Measurements from ENCODE around the gene ZNF276. TPM values are rescaled to one million over a fixed set of nuclear protein-coding genes. Genes with fewer than 3 reads are reported as not detected.

ZNF276 gene
- polyA plus RNA-seq, 3 donors = 2.2 to 54.5 (median 3.2) TPM

DNA sequence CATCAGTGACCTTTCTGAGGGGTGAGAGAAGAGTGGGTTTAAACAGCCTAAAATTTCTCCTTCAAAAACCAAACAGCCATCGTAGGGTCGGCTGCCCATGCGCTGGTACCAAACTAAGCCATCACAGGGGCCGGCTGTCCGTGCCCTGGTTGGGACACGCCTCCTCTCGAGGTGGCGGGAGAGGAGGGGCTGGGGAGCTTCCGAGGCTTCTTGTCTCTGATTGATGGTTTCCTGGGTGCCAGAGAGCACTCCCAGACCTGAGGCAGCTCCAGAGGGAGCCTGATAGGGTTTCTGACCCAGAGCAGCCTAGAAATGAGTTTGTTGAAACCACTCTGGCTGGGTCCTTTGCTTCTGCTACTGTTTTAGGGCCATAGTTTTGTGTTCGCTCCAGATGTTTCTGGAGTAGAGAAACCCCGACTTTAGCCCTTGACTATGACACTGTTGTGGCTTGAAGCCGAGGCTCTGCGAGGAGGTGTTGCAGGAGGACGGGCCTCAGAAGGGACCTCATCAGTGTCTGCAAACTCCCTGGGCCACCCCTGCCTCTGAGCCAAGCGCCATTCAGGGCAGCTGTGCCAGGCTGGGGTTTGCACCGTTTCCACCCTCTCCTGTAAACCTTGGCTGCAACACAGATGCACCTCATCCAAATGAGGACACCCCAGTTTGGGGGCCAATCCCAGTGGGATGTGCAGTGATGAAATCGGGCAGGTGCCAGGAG is 6.2 kb downstream of the ZNF276 start:
- Histone ChIP-seq H3K4me2 (replicated peaks; ENCODE audit: extremely low read depth, low read length, poor library complexity, severe bottlenecking) (no peak overlapping the region), H3K36me3 (replicated peaks in 1 of 2; ENCODE audit: control insufficient read depth in 1 of 2, insufficient read depth in 2 of 2, low read length in 2 of 2) (peaks cover 69 to 93% of the 10 kb centered on the region in 2 donors), H3K27me3 (ENCODE audit: control insufficient read depth in 2 of 2, insufficient read depth in 2 of 2, low read length in 2 of 2) (no peaks in the 10 kb centered on the region), H2AFZ (ENCODE audit: insufficient read depth, low read depth, low read length, poor library complexity, severe bottlenecking) (no peak overlapping the region), H3K9ac (ENCODE audit: insufficient read depth, low read length, poor library complexity, severe bottlenecking) (no peak overlapping the region), H3K9me3 (replicated peaks in 1 of 2; ENCODE audit: control insufficient read depth in 1 of 2, insufficient read depth in 1 of 2, low read length in 2 of 2) (no peaks in the 10 kb centered on the region), H3K27ac (ENCODE audit: low read depth in 1 of 2, low read length in 2 of 2) (no peak overlapping the region), H3K79me2 (ENCODE audit: insufficient read depth, low read length) (peaks cover 81% of the 10 kb centered on the region), H4K20me1 (ENCODE audit: insufficient read depth, low read length) (peaks cover 99% of the 10 kb centered on the region), H3K4me1 (ENCODE audit: control insufficient read depth in 1 of 2, insufficient read depth in 2 of 2, low read length in 2 of 2) (peaks cover 16 to 21% of the 10 kb centered on the region in 2 donors), H3K4me3 (replicated peaks in 1 of 3; ENCODE audit: low read depth in 2 of 3, low read length in 3 of 3) (no peak overlapping the region)
- Mint-ChIP-seq H3K27me3 (ENCODE audit: low read depth in 3 of 3) (peaks cover 0 to 3% (median 1%) of the 10 kb centered on the region in 3 donors), H3K4me1 (peaks cover 23% of the 10 kb centered on the region), H3K9me3 (peaks cover 0 to 2% (median 0%) of the 10 kb centered on the region in 7 donors), H3K4me3 (no peak overlapping the region), H3K27ac (peak overlapping the region in 2 of 7 donors; percentile 21 to 54), H3K36me3 (peaks cover 58 to 87% of the 10 kb centered on the region in 2 donors)
- intact Hi-C loops (cut with micrococcal nuclease) = no loop called here
- no peak for TF ChIP-seq CTCF (IDR thresholded peaks at IDR 0.05)
- DNase-seq = no peak
- WGBS (ENCODE audit: insufficient coverage) = 92% methylated on average over 11 of the region's 17 CpGs

- intact Hi-C loops (cut with micrococcal nuclease) = no loop called here
Measured at GRCh38 chr16:89729293-89729692, 8.0 kb downstream of the ZNF276 start.

More at GRCh38 chr16:89729293-89729692, 8.0 kb downstream of the ZNF276 start:
- Mint-ChIP-seq H3K27me3 (ENCODE audit: low read depth in 3 of 3) (peaks cover 0 to 3% (median 1%) of the 10 kb centered on the region in 3 donors), H3K36me3 (peaks cover 62 to 87% of the 10 kb centered on the region in 2 donors), H3K9me3 (peaks cover 0 to 2% (median 0%) of the 10 kb centered on the region in 7 donors), H3K4me1 (peaks cover 7% of the 10 kb centered on the region), H3K27ac (no peak overlapping the region), H3K4me3 (no peak overlapping the region)
- H3K9me3 ChIP-seq (replicated peaks in 1 of 2; ENCODE audit: control insufficient read depth in 1 of 2, insufficient read depth in 1 of 2, low read length in 2 of 2) = no peaks in the 10 kb centered on the region
- peaks cover 99% of the 10 kb centered on the region for H4K20me1 ChIP-seq (ENCODE audit: insufficient read depth, low read length)
- no peak overlapping the region for H3K4me2 ChIP-seq (replicated peaks; ENCODE audit: extremely low read depth, low read length, poor library complexity, severe bottlenecking)
- whole genome bisulfite sequencing (ENCODE audit: insufficient coverage) = 98% methylated on average over 15 of the region's 18 CpGs
- no peaks in the 10 kb centered on the region for H3K27me3 ChIP-seq (ENCODE audit: control insufficient read depth in 2 of 2, insufficient read depth in 2 of 2, low read length in 2 of 2)
- peaks cover 0 to 3% of the 10 kb centered on the region in 2 donors for H3K4me1 ChIP-seq (ENCODE audit: control insufficient read depth in 1 of 2, insufficient read depth in 2 of 2, low read length in 2 of 2)
- H3K36me3 ChIP-seq (replicated peaks in 1 of 2; ENCODE audit: control insufficient read depth in 1 of 2, insufficient read depth in 2 of 2, low read length in 2 of 2) = peaks cover 72 to 96% of the 10 kb centered on the region in 2 donors
- no peak overlapping the region for H3K4me3 ChIP-seq (replicated peaks in 1 of 3; ENCODE audit: low read depth in 2 of 3, low read length in 3 of 3)
- no peak for DNase-seq
- no peak overlapping the region for H3K27ac ChIP-seq (ENCODE audit: low read depth in 1 of 2, low read length in 2 of 2)
- TF ChIP-seq CTCF (IDR thresholded peaks at IDR 0.05) = no peak
- H3K9ac ChIP-seq (ENCODE audit: insufficient read depth, low read length, poor library complexity, severe bottlenecking) = no peak overlapping the region
- H2AFZ ChIP-seq (ENCODE audit: insufficient read depth, low read depth, low read length, poor library complexity, severe bottlenecking) = no peak overlapping the region
- H3K79me2 ChIP-seq (ENCODE audit: insufficient read depth, low read length) = peaks cover 79% of the 10 kb centered on the region

All from CD14-positive monocyte (primary cell).